Measurements from ENCODE around the gene HECW1.

DNA sequence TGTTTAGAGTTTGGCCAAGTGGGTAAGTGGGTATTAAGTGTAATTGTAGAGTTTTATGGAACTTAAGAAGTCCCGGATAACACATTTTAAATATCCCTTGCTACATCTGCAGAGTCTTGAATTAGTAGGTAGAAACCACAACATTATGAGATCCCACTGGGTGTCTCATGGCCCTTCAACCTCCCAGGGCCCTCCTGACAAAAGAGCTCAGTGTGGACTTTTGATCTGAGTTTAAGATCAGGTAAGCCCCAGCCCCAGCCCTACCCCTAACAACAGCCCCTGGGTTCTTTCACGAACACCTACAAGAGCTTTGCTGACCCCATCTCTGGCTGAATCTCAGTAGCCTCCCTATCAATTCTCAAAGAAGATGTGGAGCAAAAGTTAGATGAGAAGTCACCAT is 405.0 kb downstream of the HECW1 start:
- TF ChIP-seq, protein P1, sequence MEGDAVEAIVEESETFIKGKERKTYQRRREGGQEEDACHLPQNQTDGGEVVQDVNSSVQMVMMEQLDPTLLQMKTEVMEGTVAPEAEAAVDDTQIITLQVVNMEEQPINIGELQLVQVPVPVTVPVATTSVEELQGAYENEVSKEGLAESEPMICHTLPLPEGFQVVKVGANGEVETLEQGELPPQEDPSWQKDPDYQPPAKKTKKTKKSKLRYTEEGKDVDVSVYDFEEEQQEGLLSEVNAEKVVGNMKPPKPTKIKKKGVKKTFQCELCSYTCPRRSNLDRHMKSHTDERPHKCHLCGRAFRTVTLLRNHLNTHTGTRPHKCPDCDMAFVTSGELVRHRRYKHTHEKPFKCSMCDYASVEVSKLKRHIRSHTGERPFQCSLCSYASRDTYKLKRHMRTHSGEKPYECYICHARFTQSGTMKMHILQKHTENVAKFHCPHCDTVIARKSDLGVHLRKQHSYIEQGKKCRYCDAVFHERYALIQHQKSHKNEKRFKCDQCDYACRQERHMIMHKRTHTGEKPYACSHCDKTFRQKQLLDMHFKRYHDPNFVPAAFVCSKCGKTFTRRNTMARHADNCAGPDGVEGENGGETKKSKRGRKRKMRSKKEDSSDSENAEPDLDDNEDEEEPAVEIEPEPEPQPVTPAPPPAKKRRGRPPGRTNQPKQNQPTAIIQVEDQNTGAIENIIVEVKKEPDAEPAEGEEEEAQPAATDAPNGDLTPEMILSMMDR (CRISPR knock-in tag; IDR thresholded peaks at IDR 0.05), result no peak
- no peak for TF ChIP-seq FOXM1 (CRISPR knock-in tag; IDR thresholded peaks at IDR 0.05)

Measured in HepG2 (cell line).